HG03064 (cell line): Measurements from ENCODE around the gene NEK1.
"Not testable (repeated sequence)": the region's sequence is repeated elsewhere in the genome, so short reads cannot be mapped to it uniquely, and the experiment has no call there.

Experiments
- ATAC-seq: cut with Tn5 transposase; IDR thresholded peaks from one replicate; pipeline ENCODE4 v1.9.1; 2021; ENCODE audit warnings: low read depth; ENCODE audit not compliant: unreplicated experiment

The NEK1 gene

DNA sequence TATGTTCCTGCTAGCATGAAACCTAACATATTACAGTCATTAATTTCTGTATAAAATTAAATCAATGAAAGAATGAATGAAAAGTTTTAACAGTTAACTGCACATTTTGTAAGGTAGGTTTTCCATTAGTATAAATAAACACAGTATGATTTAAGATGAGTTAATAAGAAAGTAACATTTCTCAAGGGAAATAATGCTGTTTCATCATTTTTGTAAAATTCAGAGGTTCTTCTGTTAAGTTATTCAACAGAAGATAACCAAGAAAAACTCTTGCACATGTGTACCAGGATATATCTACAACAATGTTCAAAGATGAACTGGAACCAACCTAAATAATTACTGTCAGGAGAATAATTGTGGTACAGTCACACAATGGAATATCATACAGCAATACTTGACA is 88.6 kb downstream of the NEK1 start:
- no peak for ATAC-seq

- no peak for ATAC-seq
Measured at GRCh38 chr4:169510617-169511016, 101.8 kb downstream of the NEK1 start.

DNA sequence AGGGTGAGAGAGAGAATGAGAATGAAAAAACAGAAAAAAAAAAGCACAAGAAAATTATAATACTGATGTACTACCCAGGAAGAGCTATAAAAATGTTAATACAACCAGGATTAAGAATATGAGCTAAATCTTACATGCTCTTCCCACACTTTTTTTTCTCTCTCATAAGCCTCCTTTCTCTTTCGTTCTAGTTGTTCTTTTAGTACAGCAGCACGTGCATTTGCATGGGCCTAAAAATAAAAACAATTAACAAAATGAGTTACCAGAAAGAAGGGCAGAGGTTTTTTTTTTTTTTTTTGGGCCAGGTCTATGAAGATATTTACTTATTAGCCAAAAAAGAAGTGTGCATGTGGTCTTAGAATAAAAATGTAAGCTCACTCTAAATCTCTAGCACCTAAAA is 105.5 kb downstream of the NEK1 start:
- no peak for ATAC-seq

- not testable (repeated sequence) for ATAC-seq
Measured at GRCh38 chr4:169499907-169500306, 112.5 kb downstream of the NEK1 start.

DNA sequence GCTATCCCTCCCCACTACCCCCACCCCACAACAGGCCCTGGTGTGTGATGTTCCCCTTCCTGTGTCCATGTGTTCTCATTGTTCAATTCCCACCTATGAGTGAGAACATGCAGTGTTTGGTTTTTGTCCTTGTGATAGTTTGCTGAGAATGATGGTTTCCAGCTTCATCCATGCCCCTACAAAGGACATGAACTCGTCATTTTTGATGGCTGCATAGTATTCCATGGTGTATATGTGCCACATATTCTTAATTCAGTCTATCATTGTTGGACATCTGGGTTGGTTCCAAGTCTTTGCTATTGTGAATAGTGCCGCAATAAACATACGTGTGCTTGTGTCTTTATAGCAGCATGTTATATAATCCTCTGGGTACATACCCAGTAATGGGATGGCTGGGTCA is 118.1 kb downstream of the NEK1 start:
- ATAC-seq: not testable (repeated sequence)

- no peak for ATAC-seq
Measured at GRCh38 chr4:169493164-169493524, 119.2 kb downstream of the NEK1 start.

- ATAC-seq: no peak
Measured at GRCh38 chr4:169492436-169493163, 119.8 kb downstream of the NEK1 start.

- no peak for ATAC-seq
Measured at GRCh38 chr4:169491211-169491610, 121.2 kb downstream of the NEK1 start.

GRCh38 chr4:169489306-169489705 is 123.1 kb downstream of the NEK1 start:
- ATAC-seq: no peak

- no peak for ATAC-seq
Measured at GRCh38 chr4:169485791-169486742, 126.3 kb downstream of the NEK1 start.

GRCh38 chr4:169485086-169485485 is 127.3 kb downstream of the NEK1 start:
- no peak for ATAC-seq

GRCh38 chr4:169484485-169484884 is 127.9 kb downstream of the NEK1 start:
- no peak for ATAC-seq

GRCh38 chr4:169464080-169464479 is 148.3 kb downstream of the NEK1 start:
- ATAC-seq: no peak

DNA sequence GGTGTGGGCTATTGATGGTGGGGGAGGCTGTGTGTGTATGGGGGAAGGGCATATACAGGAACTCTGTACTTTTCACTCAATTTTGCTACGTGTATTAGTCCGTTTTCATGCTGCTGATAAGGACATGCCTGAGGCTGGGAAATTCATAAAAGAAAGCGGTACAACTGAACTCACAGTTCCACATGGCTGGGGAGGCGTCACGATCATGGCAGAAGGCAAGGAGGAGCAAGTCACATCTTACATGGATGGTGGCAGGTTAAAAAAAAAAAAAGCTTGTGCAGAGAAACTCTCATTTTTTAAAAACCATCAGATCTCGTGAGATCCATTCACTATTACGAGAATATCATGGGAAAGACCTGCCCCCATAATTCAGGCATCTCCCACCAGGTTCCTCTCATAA is 152.3 kb downstream of the NEK1 start:
- ATAC-seq: no peak

GRCh38 chr4:169458575-169458974 is 153.8 kb downstream of the NEK1 start:
- ATAC-seq: no peak

DNA sequence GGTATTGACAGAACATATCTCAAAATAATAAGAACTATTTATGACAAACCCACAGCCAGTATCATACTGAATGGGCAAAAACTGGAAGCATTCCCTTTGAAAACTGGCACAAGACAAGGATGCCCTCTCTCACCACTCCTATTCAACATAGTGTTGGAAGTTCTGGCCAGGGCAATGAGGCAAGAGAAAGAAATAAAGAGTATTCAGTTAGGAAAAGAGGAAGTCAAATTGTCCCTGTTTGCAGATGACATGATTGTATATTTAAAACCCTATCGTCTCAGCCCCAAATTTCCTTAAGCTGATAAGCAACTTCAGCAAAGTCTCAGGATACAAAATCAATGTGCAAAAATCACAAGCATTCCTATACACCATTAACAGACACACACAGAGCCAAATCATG is 159.7 kb downstream of the NEK1 start:
- not testable (repeated sequence) for ATAC-seq

DNA sequence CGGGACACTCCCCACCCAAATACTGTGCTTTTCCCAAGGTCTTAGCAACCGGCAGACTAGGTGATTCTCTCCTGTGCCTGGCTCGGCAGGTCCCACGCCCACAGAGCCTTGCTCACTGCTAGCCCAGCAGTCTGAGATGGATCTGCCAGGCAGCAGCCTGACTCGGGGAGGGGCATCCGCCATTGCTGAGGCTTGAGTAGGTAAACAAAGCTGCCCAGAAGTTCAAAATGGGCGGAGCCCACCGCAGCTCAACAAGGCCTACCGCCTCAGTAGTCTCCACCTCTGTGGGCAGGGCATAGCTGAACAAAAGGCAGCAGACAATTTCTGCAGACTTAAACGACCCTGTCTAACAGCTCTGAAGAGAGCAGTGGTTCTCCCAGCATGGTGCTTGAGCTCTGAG is 163.4 kb downstream of the NEK1 start:
- not testable (repeated sequence) for ATAC-seq

GRCh38 chr4:169446824-169447223 is 165.6 kb downstream of the NEK1 start:
- no peak for ATAC-seq

DNA sequence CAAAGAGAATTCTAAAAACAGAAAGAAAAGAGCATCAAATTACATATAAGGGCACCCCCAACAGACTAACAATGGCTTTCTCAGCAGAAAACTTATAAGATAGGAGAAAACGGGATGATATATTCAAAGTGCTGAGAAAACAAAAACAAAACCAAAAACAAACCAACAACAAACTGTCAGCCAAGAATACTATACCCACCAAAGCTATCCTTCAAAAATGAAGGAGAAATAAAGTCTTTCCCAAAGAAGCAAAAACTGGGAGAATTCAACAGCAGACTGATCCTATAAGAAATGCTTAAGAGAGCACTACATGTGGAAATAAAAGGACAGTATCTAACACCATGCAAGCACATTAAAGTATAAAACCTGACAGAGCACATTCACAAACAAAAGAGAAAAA is 168.6 kb downstream of the NEK1 start:
- no peak for ATAC-seq

DNA sequence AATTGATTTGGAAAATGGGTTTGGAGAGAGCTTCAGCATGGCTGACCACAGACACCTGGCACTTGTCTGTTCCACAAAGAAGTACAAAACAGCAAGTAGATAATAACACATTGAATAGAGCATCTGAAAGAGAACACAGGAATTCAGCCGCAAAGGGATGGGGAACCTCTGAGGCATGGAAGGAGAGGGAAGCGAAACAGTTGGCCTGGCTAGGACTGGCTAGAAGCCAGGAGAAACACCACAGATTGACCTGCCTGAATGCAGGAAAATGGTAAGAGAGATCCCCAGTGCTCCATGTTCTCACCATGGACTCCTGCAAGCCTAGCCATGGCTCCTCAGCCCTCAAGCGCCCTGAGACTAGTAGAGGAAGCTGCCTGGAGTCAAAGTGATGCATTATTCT is 171.9 kb downstream of the NEK1 start:
- no peak for ATAC-seq

GRCh38 chr4:169439244-169439643 is 173.1 kb downstream of the NEK1 start:
- ATAC-seq: no peak

DNA sequence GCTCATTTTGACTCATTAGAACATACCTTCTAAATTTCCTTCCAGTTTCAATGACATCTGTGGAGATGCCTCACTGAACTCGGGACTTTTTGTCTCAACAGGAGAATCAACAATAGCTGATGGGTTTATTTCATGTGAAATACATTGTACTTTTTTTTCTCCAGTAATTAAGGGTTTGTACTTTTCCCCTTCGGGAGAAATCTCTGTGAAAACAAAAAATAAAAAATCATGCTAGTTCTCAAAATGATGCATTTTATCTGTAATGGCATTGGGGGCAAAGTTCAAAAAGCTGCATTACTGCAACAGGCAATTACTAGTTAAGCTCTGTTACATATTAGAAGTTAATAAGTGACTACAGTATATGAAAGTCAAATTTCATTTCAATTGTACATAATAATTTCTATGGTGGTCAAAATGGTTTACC is 174.3 kb downstream of the NEK1 start:
- peak; percentile 50 for ATAC-seq
